Lower leg skin (tissue), 3 donors: Measurements from ENCODE around the gene NEGR1.

Experiments used
- CTCF ChIP-seq, 3 donors: fragments of 450-650 bp; IDR thresholded peaks; one replicate each; pipeline ENCODE4 v1.5.1; 2016; ENCODE audit warnings: antibody characterized with exemption in 3 of 3, mild to moderate bottlenecking in 3 of 3, moderate library complexity in 2 of 3
- POLR2A ChIP-seq, 2 donors: fragments of 450-650 bp; IDR thresholded peaks; one replicate each; pipeline ENCODE4 v1.6.1; 2016 to 2017; ENCODE audit warnings: antibody characterized with exemption in 2 of 2, mild to moderate bottlenecking in 1 of 2, moderate library complexity in 1 of 2

DNA sequence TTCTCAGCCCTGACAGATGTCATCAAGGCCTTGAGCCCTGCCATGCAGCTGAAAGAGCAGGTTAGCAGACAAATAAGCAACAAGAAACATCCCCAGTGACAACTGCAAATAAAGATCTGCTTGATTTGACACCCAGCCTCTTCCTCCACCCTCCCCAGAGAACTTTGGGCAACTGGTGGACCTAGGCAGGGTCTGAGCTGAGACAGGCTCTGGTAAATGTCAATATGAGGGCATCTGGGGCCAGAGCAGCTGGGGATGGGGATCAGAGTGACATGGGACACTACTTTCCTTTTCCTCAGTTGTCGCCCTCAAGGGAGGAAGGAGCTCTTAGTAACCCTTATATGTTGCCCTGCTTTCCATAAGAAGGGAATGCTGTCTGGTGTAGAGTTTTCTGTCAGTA, 544.1 kb downstream of the NEGR1 start:
- no peak for TF ChIP-seq POLR2A (IDR thresholded peaks at IDR 0.05)
- TF ChIP-seq CTCF (IDR thresholded peaks at IDR 0.05) = no peak
